Smooth muscle cell (in vitro differentiated cells): ENCODE data around the gene TMEM69. TPM values are rescaled to one million over a fixed set of nuclear protein-coding genes. Genes with fewer than 3 reads are reported as not detected.

ENCODE experiments used
- DNase-seq: peaks from one replicate; lab custom pipeline; 2025; ENCODE audit not compliant: unreplicated experiment; lab: John Stamatoyannopoulos, UW
- H2AFZ ChIP-seq: fragments of 200-600 bp; sonication (generic); 2 replicates; pipeline ENCODE4 v1.6.0; 2016; ENCODE audit warnings: antibody characterized with exemption, low read depth, mild to moderate bottlenecking
- H3F3A ChIP-seq: fragments of 200-600 bp; sonication (generic); 2 replicates; pipeline ENCODE4 v1.6.0; 2017; ENCODE audit warnings: antibody characterized with exemption, low read depth
- H3K27ac ChIP-seq: fragments of 200-600 bp; sonication (generic); 2 replicates; pipeline ENCODE4 v1.5.1; 2016; ENCODE audit warnings: low read depth, mild to moderate bottlenecking
- H3K27me3 ChIP-seq: fragments of 200-600 bp; sonication (generic); 2 replicates; pipeline ENCODE4 v1.6.1; 2016; ENCODE audit warnings: low read depth, mild to moderate bottlenecking
- H3K36me3 ChIP-seq: fragments of 200-600 bp; sonication (generic); 2 replicates; pipeline ENCODE4 v1.5.1; 2016; ENCODE audit warnings: low read depth
- H3K4me1 ChIP-seq: fragments of 200-600 bp; sonication (generic); 2 replicates; pipeline ENCODE4 v1.5.1; 2016; ENCODE audit warnings: low read depth
- H3K4me2 ChIP-seq: fragments of 200-600 bp; sonication (generic); 2 replicates; pipeline ENCODE4 v1.6.0; 2016; ENCODE audit warnings: mild to moderate bottlenecking
- H3K4me3 ChIP-seq: fragments of 200-600 bp; sonication (generic); 2 replicates; pipeline ENCODE4 v1.5.1; 2016; ENCODE audit warnings: mild to moderate bottlenecking
- H3K79me2 ChIP-seq: fragments of 200-600 bp; sonication (generic); 2 replicates; pipeline ENCODE4 v1.6.0; 2016; ENCODE audit warnings: low read depth, mild to moderate bottlenecking
- H3K9ac ChIP-seq: fragments of 200-600 bp; sonication (generic); 2 replicates; pipeline ENCODE4 v1.6.0; 2016; ENCODE audit warnings: low read depth
- H3K9me3 ChIP-seq: fragments of 200-600 bp; sonication (generic); replicated peaks from 2 replicates; pipeline ENCODE4 v1.5.1; 2016; ENCODE audit warnings: low read depth
- H4K20me1 ChIP-seq: fragments of 200-600 bp; sonication (generic); 2 replicates; pipeline ENCODE4 v1.6.0; 2016; ENCODE audit warnings: low read depth
- WGBS: methylation state at CpG from one replicate; pipeline ENCODE4 v1.1.7; 2016; ENCODE audit warnings: low lambda C conversion rate; 5-methylcytosine and 5-hydroxymethylcytosine counted together
- polyA plus RNA-seq: library from polyadenylated mRNA; unstranded; fragments of >200 nt; fragmentation: Nextera tagmentation; extraction: Ambion mirVana; gene quantifications from 2 replicates; pipeline ENCODE4 v1.2.1, GENCODE V29; 2016
- total RNA-seq: library from RNA; depleted of rRNA; stranded (reverse); fragments of >200 nt; gene quantifications from 2 replicates; pipeline ENCODE4 v1.2.3, GENCODE V29; 2014
- TF ChIP-seq, protein P1 (sequence below): fragments of 200-600 bp; sonication (generic); IDR thresholded peaks from 2 replicates; pipeline ENCODE4 v1.5.1; 2017; ENCODE audit warnings: borderline replicate concordance, mild to moderate bottlenecking, antibody characterized with exemption; ENCODE audit not compliant: insufficient read depth, poor library complexity, severe bottlenecking

TMEM69 gene
- total and polyA plus RNA-seq, 2 experiments from 2014 or later, result 16.7 to 19.4 TPM

DNA sequence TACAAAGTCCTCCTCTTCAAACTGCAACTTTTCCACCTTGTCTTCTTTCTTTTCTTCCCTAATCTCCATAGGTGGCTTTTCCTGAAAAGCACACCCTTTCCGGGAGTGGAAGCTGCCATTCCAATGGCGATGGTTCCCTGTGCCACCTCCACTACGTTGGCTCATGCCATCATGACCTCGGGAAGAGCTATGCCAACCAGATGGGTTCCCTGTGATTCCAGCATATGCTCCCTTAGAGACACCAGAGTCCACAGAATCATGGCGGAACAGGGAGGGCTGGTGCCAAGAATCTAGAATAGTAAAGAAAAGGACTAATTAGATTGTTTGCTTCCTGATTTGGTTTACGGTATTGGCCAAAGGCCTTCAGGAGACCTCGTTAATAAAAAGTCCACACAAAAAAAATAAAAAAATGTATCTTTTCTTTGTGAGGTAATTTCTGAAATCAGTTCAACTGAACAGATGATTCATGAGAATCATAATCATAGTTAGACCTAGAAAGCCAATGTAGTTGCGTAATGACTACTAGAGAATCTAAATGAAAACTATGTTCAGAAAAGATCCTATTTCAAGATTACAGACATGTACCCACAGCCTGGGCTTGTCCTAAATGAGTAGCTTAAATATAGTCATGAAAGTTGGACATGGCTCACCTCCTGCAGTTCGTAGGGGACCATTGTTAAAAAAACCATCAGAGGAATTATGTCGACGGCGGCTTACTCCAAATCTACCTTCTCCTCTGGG is 33.3 kb upstream of the TMEM69 start:
- H3K27me3 ChIP-seq, result no peaks in the 10 kb centered on the region
- H3K4me3 ChIP-seq, result no peak overlapping the region
- no peak overlapping the region for H2AFZ ChIP-seq
- peaks cover 32% of the 10 kb centered on the region for H3K36me3 ChIP-seq
- no peaks in the 10 kb centered on the region for H3K4me1 ChIP-seq
- H3F3A ChIP-seq, result no peaks in the 10 kb centered on the region
- peaks cover 43% of the 10 kb centered on the region for H3K79me2 ChIP-seq
- no peak for DNase-seq
- WGBS, result 97% methylated on average over 12 of the region's 12 CpGs
- TF ChIP-seq, protein P1, sequence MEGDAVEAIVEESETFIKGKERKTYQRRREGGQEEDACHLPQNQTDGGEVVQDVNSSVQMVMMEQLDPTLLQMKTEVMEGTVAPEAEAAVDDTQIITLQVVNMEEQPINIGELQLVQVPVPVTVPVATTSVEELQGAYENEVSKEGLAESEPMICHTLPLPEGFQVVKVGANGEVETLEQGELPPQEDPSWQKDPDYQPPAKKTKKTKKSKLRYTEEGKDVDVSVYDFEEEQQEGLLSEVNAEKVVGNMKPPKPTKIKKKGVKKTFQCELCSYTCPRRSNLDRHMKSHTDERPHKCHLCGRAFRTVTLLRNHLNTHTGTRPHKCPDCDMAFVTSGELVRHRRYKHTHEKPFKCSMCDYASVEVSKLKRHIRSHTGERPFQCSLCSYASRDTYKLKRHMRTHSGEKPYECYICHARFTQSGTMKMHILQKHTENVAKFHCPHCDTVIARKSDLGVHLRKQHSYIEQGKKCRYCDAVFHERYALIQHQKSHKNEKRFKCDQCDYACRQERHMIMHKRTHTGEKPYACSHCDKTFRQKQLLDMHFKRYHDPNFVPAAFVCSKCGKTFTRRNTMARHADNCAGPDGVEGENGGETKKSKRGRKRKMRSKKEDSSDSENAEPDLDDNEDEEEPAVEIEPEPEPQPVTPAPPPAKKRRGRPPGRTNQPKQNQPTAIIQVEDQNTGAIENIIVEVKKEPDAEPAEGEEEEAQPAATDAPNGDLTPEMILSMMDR, result no peak
- H3K9me3 ChIP-seq, result no peaks in the 10 kb centered on the region
- no peak overlapping the region for H3K4me2 ChIP-seq
- H4K20me1 ChIP-seq, result peaks cover 63% of the 10 kb centered on the region
- no peak overlapping the region for H3K27ac ChIP-seq
- no peak overlapping the region for H3K9ac ChIP-seq

DNA sequence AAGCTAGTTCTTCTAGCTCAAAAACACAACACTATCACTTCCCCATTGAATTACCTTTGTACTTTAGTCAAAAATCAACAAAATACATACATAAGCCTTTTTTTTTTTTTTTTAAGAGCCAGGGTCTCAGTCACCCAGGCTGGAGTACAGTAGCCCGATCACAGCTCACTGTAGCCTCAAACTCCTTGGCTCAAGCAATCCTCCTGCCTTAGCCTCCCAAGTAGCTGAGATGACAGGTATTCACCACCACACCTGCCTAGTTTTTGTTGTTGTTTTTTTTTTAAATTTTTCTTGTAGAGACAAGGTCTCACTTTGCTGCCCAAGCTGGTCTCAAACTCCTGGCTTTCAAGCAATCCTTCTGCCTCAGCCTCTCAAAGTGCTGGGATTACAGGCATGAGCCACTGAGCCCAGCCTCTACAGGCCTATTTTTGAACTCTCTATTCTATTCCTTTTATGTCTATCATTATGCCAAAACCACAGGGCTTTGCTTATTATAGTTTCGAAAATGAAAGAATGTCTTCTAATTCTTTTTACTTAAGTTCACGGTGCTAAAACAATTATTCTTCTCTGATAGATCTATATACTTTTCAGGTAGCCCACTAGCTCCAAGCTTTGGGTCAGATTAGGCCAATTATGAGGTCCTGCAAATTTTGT is 31.3 kb upstream of the TMEM69 start:
- Histone ChIP-seq H2AFZ (no peak overlapping the region), H3K79me2 (peaks cover 46% of the 10 kb centered on the region), H3K9me3 (no peaks in the 10 kb centered on the region), H3K4me2 (no peak overlapping the region), H3K27ac (no peak overlapping the region), H3K9ac (no peak overlapping the region), H3K4me1 (no peaks in the 10 kb centered on the region), H3F3A (no peaks in the 10 kb centered on the region), H3K27me3 (no peaks in the 10 kb centered on the region), H3K36me3 (peaks cover 35% of the 10 kb centered on the region), H4K20me1 (peaks cover 67% of the 10 kb centered on the region), H3K4me3 (no peak overlapping the region)
- TF ChIP-seq, protein P1, result no peak
- 96% methylated on average over 3 of the region's 3 CpGs for WGBS
- no peak for DNase-seq

DNA sequence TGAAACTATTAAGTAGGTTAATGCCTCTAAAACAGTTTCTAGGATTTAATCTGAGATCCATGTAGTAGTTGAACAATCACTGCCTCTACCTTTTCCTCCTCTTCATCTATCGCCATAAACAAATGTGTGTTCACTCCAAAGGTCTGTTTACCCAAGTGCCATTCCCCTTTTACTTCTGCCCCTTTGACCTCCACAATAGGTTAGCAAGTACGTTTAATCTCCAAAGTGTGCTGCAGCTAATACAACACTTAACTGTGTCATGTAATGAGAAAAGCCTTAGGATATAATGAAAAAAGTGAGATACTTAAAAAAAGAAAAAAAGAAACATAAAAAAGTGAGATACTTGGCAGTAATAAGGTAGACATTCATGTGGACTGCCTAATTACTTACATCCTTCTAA is 29.8 kb upstream of the TMEM69 start:
- Histone ChIP-seq H3K9me3 (no peaks in the 10 kb centered on the region), H3K4me3 (no peak overlapping the region), H4K20me1 (peaks cover 76% of the 10 kb centered on the region), H3K27ac (no peak overlapping the region), H3F3A (no peaks in the 10 kb centered on the region), H3K79me2 (peaks cover 61% of the 10 kb centered on the region), H3K9ac (no peak overlapping the region), H3K27me3 (no peaks in the 10 kb centered on the region), H2AFZ (no peak overlapping the region), H3K4me2 (no peak overlapping the region), H3K36me3 (peaks cover 35% of the 10 kb centered on the region), H3K4me1 (no peaks in the 10 kb centered on the region)
- DNase-seq, result no peak
- TF ChIP-seq, protein P1, result no peak
- 100% methylated on average over 2 of the region's 2 CpGs for WGBS

DNA sequence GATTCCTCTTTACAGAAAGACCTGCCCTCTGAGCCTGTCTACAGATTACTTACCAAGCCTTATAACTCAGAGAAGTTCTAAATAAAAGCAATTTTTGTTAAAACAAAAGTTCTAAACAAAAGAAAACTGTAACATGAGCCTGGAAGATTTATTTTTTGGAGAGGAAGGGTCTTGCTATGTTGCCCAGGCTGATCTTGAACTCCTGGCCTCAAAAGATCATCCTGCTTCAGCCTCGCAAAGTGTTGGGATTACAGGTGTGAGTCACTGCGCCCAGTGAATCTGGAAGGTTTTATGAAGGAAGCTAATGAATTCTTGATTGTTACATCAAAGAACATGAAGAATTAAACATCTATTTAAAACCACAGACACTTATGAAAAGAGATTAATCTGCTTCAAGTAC is 28.8 kb upstream of the TMEM69 start:
- no peak overlapping the region for H3K4me2 ChIP-seq
- DNase-seq, result no peak
- 98% methylated on average over 2 of the region's 2 CpGs for WGBS
- H2AFZ ChIP-seq, result no peak overlapping the region
- TF ChIP-seq, protein P1, result no peak
- peaks cover 80% of the 10 kb centered on the region for H4K20me1 ChIP-seq
- no peak overlapping the region for H3K9ac ChIP-seq
- H3K4me3 ChIP-seq, result no peak overlapping the region
- no peak overlapping the region for H3K27ac ChIP-seq
- peaks cover 32% of the 10 kb centered on the region for H3K36me3 ChIP-seq
- no peaks in the 10 kb centered on the region for H3K27me3 ChIP-seq
- peaks cover 68% of the 10 kb centered on the region for H3K79me2 ChIP-seq
- no peaks in the 10 kb centered on the region for H3K4me1 ChIP-seq
- no peaks in the 10 kb centered on the region for H3K9me3 ChIP-seq
- H3F3A ChIP-seq, result no peaks in the 10 kb centered on the region
